ENCODE measurements around the gene LDLRAD4.
A peak's percentile ranks its signal among the peaks of the same experiment; 100 is the strongest.
"Not testable (repeated sequence)": the region's sequence is repeated elsewhere in the genome, so short reads cannot be mapped to it uniquely, and the experiment has no call there.

Gene LDLRAD4

DNA sequence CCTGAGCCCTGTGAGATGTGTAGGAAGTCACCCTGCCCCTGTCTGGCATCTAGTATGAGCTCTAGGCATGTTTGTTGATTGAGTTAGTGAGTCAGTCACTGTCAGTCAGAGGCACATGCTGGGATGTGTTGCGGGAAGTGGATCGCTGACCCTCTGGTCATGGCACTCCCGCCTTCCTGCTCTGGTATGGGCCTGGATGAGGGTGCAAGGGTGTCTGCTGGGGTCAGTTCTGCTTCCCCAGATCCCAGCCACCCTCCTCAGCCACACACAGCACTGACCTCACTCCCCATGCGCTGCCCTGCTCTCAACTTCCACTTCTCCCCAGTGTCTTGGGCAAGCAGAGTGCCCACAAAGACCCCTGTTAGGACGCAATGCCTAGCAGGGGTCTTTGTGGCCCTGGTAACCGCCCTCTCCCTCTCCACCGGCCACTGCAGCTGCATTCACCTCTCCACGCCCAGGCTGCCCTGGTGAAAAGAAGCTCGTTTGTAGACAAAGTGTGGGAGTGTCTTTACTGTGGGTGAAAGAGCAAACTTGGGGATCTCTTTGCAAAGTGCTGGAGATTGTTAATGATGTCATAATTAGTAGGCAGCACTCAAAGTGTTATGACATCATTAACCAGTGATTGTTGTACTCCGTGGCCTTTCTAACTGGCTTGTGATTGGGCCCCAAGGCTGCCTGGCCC, 252.1 kb downstream of the LDLRAD4 start:
- DNase-seq (ENCODE audit: low spot score): no peak

DNA sequence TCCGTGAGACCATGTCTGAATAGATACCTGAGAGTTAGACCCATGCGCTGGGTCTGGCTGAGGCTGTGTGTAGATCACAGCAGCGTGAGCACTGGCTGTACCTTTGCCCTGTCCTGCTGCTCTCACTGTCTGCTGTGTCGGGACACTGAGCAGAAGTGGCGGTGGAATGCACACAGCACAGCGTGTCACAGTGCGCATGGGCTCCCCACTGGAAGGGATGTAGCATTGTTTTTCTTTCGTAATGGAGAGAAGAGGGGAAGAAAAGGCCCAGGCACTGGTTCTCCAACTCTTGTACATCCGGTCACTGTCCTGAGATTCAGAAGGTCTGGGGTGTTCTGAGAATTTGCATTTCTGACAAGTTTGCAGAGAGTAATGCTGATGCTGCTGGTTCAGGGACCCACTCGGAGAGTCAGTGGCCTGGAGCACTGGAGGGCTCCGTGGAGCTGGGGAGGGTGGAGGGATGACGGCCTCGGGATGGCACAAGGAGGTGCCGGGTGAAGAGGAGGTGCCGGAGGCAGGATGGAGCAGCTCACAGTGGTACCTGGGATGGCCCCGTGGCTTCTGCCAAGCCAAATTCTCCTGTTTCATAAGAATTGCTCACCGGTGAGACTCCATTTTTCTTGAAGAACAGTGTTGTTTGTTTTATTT, 252.8 kb downstream of the LDLRAD4 start:
- DNase-seq (ENCODE audit: low spot score): no peak

DNA sequence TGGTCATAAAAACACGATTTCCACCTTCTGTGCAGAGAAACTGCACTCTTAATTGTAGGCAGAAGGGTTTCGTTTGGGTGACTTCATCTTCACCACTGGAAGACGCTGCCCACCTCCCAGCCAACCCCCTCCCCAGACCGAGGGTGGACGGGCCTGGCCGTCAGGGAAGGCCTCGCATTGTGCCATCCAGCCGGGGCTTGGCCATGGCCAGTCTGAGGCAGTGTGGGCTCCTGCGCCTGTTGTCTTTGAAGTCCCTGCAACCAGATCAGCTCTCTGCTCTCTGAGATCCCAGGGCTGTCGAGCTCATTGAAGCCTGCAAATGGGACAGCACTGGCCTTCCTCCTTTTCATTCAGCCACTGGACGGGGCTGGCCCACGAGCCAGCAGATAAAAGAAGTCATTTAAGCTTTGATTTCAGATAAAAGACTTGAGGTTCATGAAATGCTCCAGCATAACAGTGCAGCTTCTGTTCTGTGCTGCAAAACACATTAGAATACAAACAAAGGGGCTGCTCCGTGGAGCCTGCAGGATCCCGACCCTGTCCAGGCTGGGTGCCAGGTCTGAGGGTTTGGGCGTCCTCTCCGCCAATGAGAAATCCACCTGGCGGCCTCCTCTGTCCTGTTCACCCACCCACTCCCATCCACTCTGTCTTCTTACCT, 253.5 kb downstream of the LDLRAD4 start:
- peak; percentile 75 for DNase-seq (ENCODE audit: low spot score)

DNA sequence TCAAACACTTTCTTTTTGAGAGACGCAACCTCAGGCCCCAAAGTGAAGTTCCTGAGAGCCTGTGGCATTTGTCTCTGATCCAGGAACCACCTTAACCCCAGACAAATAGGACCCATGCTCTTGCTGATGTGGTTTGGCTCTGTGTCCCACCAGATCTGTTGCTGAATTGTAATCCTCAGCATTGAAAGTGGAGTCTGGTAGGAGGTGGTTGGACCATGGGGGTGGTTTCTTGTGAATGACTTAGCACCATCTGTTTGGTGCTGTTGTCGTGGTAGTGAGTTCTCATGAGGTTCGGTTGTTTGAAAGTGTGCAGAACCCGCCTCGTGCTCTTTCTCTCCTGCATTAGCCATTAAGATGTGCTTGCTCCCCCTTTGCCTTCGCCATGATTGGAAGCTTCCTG, 255.2 kb downstream of the LDLRAD4 start:
- DNase-seq (ENCODE audit: low spot score): no peak

DNA sequence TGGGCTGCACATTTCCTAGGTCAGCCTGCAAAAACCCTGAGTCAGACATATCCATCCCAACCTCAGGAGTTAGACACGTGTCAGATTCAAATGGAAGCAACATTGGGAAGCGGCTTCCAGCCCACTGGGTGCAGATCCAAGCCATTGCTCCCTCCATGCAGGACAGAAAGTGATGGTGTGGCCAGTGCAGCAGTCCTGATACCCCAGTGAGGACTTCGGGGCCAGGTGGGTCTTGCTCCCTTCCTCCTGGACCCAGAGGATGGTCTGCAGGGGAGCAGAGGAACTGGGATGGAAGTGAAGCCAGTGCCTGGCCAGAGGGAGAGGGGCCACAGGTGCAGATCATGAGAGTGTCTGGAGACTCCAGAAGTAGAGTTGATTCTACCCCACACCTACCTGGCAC, 255.8 kb downstream of the LDLRAD4 start:
- no peak for DNase-seq (ENCODE audit: low spot score)

DNA sequence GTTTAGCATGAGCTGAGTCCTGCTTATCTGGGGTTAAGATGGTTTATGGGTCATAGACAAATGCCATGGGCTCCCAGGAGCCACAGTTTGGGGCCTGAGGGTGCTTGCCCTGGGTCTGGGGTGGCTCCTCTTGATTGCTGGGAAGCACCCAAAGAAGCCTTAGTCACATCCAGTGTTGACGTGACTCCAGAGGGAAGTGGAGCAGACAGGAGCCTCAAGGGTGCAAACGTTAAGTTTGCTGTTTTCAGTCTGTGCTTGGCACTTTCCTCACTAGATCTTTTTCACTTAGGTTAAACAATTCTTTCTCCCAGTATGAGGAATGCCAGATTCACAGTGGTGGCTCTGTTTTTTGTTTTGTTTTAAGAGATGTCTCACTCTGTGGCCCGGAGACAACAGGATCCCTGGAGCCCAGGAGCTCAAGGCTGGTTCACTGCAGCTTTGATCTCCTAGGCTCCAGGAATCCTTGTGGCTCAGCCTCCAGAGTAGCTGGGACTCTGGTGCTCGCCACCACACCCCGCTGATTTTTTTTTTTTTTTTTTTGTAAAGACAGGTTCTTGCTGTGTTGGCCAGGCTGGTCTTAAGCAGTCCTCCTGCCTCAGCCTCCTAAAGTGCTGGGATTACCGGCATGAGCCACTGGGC, 256.5 kb downstream of the LDLRAD4 start:
- DNase-seq (ENCODE audit: low spot score): no peak

DNA sequence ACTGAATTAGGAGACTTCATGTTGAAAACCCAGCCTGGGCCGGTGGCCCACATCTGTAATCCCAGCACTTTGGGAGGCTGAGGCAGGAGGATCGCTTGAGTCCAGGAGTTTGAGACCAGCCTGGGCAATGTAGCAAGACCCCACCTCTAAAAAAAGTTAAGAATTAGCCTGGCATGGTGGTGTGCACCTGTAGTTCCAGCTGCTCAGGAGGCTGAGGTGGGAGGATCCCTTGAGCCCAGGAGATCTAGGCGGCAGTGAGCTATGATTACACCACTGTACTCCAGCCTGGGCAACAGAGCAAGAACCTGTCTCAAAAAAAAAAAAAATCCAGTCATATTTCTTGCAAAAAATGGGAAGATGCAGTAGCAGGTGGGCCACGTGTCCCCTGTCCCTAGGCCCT, 257.8 kb downstream of the LDLRAD4 start:
- DNase-seq (ENCODE audit: low spot score): not testable (repeated sequence)

DNA sequence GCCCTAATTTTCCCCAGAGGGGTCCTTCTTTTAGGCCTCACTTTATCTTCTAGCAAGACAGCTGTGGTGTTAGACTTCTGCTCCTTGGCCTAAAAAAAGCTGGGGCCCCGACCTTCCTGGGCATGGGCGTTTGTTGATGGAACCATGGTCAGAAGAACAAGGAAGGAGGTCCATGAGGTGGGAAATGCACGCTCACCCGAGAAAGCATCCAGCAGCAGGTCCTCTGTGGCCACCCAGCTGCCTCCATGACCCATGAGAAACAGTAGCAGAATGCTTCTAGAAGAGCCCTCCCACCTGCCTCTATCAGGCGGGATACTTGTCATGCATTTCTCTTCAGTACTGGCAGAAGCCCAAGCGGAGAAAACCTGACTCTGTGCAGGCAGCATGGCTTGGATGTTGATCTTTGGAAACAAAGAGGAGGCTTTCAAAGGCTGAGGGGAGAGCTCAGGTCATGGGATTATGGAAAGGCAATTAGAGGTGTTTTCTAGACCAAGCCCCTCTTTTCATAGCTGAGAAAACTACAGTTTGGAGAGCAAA, 258.7 kb downstream of the LDLRAD4 start:
- DNase-seq (ENCODE audit: low spot score): no peak

DNA sequence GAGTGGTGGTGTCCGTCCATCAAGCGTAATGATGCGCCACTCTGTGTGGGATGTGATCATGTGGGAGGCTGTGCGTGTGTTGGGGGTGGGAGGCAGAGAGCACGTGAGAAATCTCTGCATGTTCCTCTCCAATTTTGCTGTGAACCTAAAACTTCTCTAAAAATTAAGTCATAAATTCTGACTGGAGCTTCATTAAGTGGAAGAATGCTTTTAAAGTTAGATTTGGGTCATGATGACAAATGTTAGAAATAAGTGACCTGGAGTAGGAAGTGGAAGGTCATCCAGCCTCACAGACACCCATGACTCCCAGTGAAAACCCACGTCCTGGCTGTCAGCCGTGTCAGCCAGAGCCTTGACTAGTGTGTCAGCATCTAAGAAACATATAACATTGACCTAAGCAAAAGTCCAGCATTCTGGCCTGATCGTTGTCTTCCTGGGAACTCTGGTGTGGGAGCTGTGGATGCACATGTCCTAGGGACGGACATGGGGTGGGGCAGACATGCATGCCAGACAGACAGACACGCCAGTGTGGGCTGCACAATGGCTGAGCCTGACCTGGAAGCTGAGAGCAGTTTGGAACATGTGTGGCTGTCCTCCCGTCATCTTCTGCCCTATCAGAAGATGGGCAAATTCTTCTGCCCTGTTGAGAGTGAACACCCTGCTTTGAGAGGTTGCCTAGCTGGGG, 262.2 kb downstream of the LDLRAD4 start:
- no peak for DNase-seq (ENCODE audit: low spot score)

DNA sequence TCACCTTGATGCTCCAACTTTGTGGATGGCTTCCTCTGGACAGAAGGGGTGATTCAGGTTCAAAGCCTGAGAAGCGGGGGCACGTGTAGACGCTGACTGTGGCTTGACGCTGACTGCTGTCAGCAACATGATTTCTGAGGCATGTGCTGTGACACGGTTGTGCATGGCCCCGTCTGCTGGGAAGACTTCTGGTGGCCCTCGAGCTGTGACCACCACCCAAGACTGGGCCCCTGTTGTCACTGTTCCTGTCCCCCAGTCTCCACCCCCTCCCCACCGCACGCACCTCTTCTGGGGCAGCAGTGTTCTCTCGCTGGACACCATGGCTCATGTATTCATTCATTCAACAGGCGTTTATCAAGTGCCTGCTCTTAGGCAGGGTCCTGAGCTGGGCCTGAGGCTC, 262.8 kb downstream of the LDLRAD4 start:
- DNase-seq (ENCODE audit: low spot score): no peak

DNA sequence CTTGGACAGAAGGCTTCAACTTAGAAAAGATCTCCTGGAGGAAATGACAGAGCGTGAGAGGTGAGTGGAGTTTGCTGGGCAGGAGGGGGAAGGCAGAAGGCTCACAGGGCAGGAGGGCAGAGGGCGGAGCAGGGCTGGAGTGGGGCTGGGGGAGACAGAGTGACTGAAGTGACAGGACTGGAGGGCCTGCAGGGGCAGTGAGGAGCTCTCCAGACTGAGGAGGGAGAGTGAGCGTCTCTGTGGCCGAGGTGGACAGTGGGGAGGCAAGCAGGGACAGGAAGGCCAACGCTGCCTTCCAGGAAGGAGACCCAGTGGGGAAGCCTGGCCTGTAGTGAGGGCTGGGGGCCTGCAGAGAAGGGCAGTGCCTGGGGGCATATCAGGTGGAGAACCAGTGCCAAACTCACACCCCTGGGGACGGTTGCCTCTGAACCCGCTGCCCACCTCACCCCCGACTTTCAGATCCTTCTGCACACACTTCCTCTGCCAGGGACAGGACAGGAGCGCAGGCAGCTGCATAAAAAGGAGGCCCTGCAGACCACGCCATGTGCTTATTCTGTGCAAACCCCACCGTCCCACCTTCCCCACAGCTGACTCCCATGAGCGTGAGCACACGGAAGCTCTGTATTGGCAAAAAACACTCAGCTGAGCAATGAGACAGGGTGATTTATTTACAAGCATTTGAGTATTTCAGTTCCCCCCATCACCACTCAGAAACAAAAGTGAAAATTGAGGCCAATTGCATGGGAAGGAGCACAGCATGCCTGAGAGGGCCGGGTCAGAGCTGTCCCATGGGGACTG, 263.5 kb downstream of the LDLRAD4 start:
- no peak for DNase-seq (ENCODE audit: low spot score)

DNA sequence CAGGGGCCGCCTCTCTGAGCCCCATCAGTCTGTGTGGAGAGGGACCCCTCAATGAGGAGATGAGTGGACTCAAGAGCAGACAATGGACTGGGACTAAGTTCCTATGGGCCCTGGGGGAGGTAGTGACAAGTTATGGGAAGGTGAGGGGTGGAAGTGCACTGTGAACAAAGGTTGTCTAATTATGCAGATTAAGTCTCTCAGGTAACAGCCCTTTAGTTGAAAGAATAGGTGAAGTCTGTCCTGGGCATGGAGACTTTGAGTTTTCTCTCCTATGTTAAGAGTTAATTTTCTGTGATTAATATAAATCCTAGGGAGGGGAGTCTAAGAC, 264.0 kb downstream of the LDLRAD4 start:
- no peak for DNase-seq (ENCODE audit: low spot score)

DNA sequence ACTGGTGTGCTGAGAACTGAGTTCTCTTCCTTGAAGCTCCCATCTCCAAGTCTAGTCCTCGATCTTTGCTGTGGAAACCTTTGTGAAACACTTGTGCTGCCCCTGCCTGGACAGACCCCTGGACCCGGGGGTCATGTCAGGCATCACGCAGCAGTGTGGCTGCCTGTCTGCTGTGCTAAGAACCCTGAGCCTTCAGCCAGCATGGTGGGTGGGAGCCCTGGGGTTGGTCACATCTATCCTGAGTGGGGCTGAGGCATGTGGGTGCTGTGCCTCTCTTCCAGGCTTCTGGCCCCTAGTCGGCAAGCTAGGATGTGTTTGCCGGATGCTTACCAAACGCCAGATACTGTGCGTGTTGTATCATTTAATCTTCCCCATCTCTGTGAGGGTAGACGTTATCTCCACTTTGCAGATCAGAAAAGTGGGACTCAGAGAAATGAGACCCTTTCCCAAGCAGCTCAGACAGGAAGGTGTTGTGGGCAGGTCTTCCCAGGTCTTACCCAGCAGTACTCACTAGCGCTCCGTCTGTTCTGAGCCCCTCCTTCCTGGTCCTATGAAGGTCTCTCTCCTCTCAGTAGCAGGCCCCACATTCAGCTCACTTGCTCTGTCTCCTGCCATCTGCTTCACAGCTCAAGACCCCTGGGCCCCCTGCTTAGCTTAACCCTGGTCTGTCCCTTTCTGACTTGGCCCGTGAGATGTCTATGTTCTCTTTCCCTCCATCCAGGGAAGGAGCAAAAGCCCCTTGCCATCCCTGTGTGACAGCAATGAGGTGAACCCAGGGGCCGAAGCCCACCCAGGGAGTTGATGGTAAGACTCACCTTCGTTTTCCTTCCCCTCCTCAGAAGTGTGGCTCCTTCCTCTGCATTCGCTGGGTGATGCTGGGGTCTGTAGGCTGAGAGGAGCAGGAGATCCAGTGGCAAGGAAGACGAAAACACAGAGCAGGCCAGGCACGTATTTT, 265.0 kb downstream of the LDLRAD4 start:
- DNase-seq (ENCODE audit: low spot score): no peak

DNA sequence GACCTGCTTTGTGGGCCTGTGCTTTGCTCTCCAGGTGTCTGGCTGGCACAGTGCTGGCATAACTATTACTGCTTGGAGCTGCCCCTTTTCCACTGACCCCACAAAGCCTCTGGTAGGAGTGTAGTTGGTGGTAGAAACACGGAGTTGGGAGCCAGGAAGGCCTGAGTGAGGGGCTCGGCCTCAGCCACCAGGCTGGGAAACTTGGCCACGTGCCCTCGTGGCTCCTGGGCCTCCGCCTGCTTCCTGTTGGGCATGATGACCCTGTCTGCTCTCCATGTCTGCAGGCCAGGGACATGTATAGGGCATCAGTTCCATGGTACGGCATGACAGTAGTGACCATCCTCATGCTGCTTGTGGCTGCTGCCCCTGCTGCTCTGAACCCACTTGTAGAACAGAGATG, 266.6 kb downstream of the LDLRAD4 start:
- DNase-seq (ENCODE audit: low spot score): no peak

DNA sequence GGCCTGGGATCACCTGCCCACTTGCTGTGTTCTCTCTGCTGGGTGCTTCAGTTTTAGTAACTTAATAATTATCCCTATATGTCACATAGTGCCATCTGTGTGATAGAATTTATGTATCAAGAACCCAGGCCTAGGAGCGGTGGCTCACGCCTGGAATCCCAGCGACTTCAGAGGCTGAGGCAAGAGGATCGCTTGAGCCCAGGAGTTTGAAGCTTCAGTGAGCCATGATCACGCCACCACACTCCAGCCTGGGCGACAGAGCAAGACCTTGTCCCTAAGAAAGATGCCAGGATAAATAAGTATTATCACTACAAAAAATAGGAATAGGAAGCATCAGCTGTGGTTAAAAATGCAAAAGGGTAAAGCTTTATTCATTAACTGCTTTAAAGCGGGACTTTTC, 267.0 kb downstream of the LDLRAD4 start:
- no peak for DNase-seq (ENCODE audit: low spot score)

DNA sequence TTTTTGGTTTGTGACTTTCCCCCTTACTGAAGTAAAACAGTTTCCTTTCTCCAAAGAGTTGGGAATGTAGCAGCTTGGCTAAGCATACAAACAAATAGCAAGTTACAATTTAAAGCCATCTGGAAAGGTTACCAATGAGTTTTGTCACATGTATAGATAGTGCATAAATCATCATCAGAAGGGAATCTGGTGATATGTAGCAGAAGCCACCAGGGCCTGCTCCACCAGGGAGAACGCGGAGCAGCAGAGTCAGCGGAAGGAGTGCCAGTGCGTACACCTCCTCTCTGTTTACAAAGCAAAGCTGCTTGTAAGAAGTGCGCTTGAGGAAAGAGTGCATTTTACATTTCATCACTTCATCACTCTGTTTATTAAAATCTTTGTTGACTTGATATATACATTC, 267.7 kb downstream of the LDLRAD4 start:
- DNase-seq (ENCODE audit: low spot score): no peak

DNA sequence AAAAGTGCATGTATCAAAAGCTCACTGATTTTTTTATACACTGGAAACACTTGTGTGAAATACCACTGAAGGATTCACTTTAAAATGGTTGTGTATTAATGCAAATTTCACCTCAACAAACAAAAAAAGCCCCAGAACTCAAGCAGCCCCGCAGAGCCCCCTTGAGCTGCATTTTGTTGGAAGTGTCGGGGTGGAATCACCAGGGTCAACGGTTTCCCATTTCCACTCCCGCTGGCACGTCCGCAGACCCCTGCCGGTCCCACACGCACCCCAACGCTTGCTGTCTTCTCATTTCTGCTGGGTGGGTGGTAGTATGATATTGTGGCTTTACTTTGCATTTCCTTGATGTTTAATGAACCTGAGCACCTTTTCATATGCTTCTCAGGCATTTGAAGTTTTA, 268.1 kb downstream of the LDLRAD4 start:
- DNase-seq (ENCODE audit: low spot score): no peak

DNA sequence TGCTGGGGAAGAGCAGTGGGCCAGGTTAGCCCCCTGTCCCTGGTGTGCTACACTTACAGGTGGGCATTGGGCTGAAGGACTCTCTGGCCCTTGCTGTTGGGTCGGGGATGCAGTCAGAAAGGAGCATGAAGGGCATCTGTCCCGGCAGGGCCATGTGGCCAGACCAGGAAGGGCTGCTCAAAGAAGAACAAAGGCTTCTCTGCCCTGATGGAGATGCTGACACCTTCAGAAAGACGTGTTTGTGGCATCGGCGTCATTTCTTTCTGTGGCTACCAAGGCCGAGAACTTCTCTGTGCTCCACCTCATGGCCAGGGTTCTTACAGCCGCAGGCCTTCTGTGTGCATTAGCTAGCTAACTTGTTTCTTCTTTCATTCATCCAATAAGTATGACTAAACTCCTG, 268.7 kb downstream of the LDLRAD4 start:
- no peak for DNase-seq (ENCODE audit: low spot score)

DNA sequence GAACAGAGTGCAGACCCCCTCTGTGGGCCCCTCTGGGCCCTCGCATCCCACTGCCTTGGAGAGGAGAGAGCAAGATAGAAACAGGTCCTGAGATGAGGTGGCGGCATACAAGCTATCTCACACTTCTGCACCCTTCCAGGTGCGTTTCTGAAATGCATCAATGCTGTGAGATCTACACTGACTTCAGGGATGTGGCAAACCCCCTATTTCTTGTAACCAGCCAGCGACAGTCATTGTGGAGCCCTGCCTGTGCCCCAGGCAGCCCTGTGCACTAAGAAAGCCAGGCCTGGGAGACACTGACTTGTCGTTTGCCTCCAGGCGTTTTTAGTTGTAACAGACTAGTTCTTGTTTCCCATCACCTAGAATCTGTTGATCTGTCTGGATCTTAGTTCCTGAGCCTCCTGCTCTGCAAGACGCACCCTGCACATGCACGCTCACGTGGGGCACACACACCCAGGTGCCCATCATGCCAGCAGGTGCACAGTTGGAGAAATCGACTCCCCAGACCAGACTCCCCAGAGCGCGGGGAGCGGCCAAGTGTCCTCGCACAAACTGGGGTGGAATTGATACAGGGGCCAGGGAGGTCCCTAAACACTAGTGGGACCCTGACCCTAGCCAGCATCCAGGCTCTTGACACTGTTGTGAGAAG, 269.8 kb downstream of the LDLRAD4 start:
- no peak for DNase-seq (ENCODE audit: low spot score)

DNA sequence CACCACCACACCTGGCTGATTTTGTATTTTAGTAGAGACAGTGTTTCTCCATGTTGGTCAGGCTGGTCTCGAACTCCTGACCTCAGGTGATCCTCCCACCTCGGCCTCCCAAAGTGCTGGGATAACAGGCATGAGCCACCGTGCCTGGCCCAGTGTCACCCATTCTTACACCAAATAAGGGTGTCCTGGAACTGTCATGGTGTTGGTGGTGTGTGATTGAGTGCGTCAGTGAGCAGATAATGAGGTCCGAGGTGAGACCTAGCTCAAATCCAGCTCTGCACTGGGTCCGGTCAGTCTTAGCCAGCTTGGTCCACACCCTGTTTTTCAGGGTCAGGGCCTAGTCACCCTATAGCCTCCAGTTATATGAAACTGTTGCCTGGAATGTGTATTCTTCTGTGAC, 270.7 kb downstream of the LDLRAD4 start:
- DNase-seq (ENCODE audit: low spot score): not testable (repeated sequence)
